Sigmoid colon (tissue), 7 donors: ENCODE results near the gene CMTM7. TPM values are rescaled to one million over a fixed set of nuclear protein-coding genes. Genes with fewer than 3 reads are reported as not detected.
A peak's percentile ranks its signal among the peaks of the same experiment; 100 is the strongest.

Experiments
- DNase-seq: peaks from one replicate; pipeline ENCODE4 v3.0.0-alpha.2; 2019
- H3K27ac ChIP-seq, 4 donors: fragments of 200-600 bp; sonication (generic); one replicate each; pipeline ENCODE4 v1.5.1; 2016 to 2019; ENCODE audit warnings: mild to moderate bottlenecking in 1 of 4
- H3K27me3 ChIP-seq, 3 donors: fragments of 200-600 bp; sonication (generic); one replicate each; pipeline ENCODE4 v1.5.1; 2019; ENCODE audit warnings: mild to moderate bottlenecking in 1 of 3
- H3K36me3 ChIP-seq, 4 donors: fragments of 200-600 bp; sonication (generic); one replicate each; pipeline ENCODE4 v1.5.1; 2016 to 2019
- H3K4me1 ChIP-seq, 4 donors: fragments of 200-600 bp; sonication (generic); one replicate each; pipeline ENCODE4 v1.5.1; 2017 to 2019
- H3K4me3 ChIP-seq, 4 donors: fragments of 200-600 bp; sonication (generic); one replicate each; pipeline ENCODE4 v1.5.1; 2017 to 2019; ENCODE audit warnings: mild to moderate bottlenecking in 2 of 4, moderate library complexity in 1 of 4
- H3K9me3 ChIP-seq, 4 donors: fragments of 200-600 bp in 3 of 4; sonication (generic) in 3 of 4; one replicate each; pipeline versions ENCODE4 v1.5.1 to v1.6.1; 2013 to 2019
- CTCF ChIP-seq, 4 experiments: fragments of 450-650 bp in 3 of 4; fragments of 200-600 bp in 1 of 4; IDR thresholded peaks; one replicate each; pipeline ENCODE4 v1.5.1; 2016 to 2019; ENCODE audit warnings: antibody characterized with exemption in 4 of 4, mild to moderate bottlenecking in 3 of 4, moderate library complexity in 2 of 4
- EP300 ChIP-seq, 4 donors: sonication (generic); formaldehyde crosslinking; IDR thresholded peaks; one replicate each; pipeline ENCODE4 v1.6.1; 2017; ENCODE audit warnings: antibody characterized with exemption in 4 of 4
- POLR2A ChIP-seq, 2 donors: fragments of 450-650 bp; IDR thresholded peaks; one replicate each; pipeline ENCODE4 v1.6.1; 2016; ENCODE audit warnings: antibody characterized with exemption in 2 of 2, mild to moderate bottlenecking in 2 of 2, moderate library complexity in 2 of 2
- POLR2AphosphoS5 ChIP-seq, 4 donors: sonication (generic); formaldehyde crosslinking; IDR thresholded peaks; one replicate each; pipeline ENCODE4 v1.6.1; 2017; ENCODE audit warnings: antibody characterized with exemption in 4 of 4
- WGBS, 2 donors: extraction: QIAGEN DNeasy Blood & Tissue Kit; methylation state at CpG; one replicate each; pipeline ENCODE4 v1.1.7; 2013; 5-methylcytosine and 5-hydroxymethylcytosine counted together
- intact Hi-C: fragments of 100-400 bp; cut with DNase I; formaldehyde crosslinking; loops from one replicate; pipeline ENCODE4 v1.15.1; 2023
- polyA plus RNA-seq, 3 donors: library from polyadenylated mRNA; stranded (reverse); fragments of 200-250 nt; gene quantifications; one replicate each; pipeline ENCODE4 v1.2.3, GENCODE V29; 2013
- total RNA-seq, 4 donors: library from RNA; depleted of rRNA; stranded (reverse); fragments of >200 nt; gene quantifications; one replicate each; pipeline ENCODE4 v1.1.0, GENCODE V29; 2016
- donor health status: healthy with polysubstance abuse.
- donor health status: Bipolar disorder and iron deficiency.
- donor health status: healthy.

Gene CMTM7
- total and polyA plus RNA-seq, 7 donors: 3.6 to 13.3 (median 7.2) TPM

GRCh38 chr3:32440611-32441350 lies 49.1 kb downstream of the CMTM7 start:
- intact Hi-C loops: no loop called here
- 85 to 92% methylated on average over 10 of the region's 10 CpGs for WGBS, 2 donors
- peaks cover 0 to 3% (median 0%) of the 10 kb centered on the region in 4 donors for H3K9me3 ChIP-seq
- H3K4me3 ChIP-seq: no peak overlapping the region
- DNase-seq: no peak
- H3K36me3 ChIP-seq: no peaks in the 10 kb centered on the region
- no peak overlapping the region for H3K27ac ChIP-seq
- H3K27me3 ChIP-seq: no peaks in the 10 kb centered on the region
- TF ChIP-seq POLR2AphosphoS5 (IDR thresholded peaks at IDR 0.05): no peak
- no peak for TF ChIP-seq POLR2A (IDR thresholded peaks at IDR 0.05)
- no peak for TF ChIP-seq EP300 (IDR thresholded peaks at IDR 0.05)
- no peak for TF ChIP-seq CTCF (IDR thresholded peaks at IDR 0.05)
- peaks cover 0 to 9% (median 4%) of the 10 kb centered on the region in 4 donors for H3K4me1 ChIP-seq

- peaks cover 0 to 3% (median 0%) of the 10 kb centered on the region in 4 donors for H3K9me3 ChIP-seq
- no peak for DNase-seq
- intact Hi-C loops: no loop called here
Observed at GRCh38 chr3:32442766-32443165, 51.1 kb downstream of the CMTM7 start.

GRCh38 chr3:32443478-32443877 lies 51.8 kb downstream of the CMTM7 start:
- no peak overlapping the region for H3K27ac ChIP-seq
- no peaks in the 10 kb centered on the region for H3K36me3 ChIP-seq
- peaks cover 0 to 3% (median 0%) of the 10 kb centered on the region in 4 donors for H3K9me3 ChIP-seq
- TF ChIP-seq CTCF (IDR thresholded peaks at IDR 0.05) (no peak), EP300 (IDR thresholded peaks at IDR 0.05) (no peak), POLR2A (IDR thresholded peaks at IDR 0.05) (no peak), POLR2AphosphoS5 (IDR thresholded peaks at IDR 0.05) (no peak)
- intact Hi-C loops: no loop called here
- 39 to 69% methylated on average over 1 of the region's 1 CpG for WGBS, 2 donors
- no peak for DNase-seq
- no peaks in the 10 kb centered on the region for H3K4me1 ChIP-seq
- no peak overlapping the region for H3K4me3 ChIP-seq
- no peaks in the 10 kb centered on the region for H3K27me3 ChIP-seq

More at GRCh38 chr3:32442766-32443165, 51.1 kb downstream of the CMTM7 start:
- Histone ChIP-seq H3K4me1 (no peaks in the 10 kb centered on the region), H3K4me3 (no peak overlapping the region), H3K27me3 (no peaks in the 10 kb centered on the region), H3K27ac (no peak overlapping the region), H3K36me3 (no peaks in the 10 kb centered on the region)
- no peak for TF ChIP-seq EP300 (IDR thresholded peaks at IDR 0.05)
- WGBS, 2 donors: 94 to 97% methylated on average over 3 of the region's 3 CpGs

DNA sequence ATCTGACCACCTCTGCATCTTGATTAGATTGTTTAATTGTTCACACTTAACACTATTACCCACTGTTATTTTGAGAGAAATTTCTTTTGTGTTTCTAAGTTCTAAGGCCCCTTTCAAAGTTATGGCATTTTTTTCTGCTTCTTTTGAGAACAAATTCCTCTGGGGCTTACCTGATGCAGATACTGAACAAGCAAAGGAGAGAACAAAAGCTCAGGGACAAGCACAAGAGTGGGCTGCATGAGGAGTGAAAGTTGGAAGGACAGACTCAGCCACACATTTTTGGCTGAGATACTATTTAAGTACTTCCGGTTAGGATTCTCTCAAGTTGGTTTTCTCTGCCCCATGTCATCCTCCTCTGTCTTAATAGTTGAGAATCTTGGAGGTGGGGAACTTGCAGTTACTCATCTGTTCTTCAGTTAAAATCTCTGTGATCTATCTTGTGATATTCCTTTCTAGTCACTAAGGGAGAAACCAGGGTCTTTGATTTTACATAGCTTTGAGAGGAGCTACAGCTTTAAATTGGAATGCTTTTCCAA lies 56.3 kb downstream of the CMTM7 start:
- H3K4me1 ChIP-seq: no peaks in the 10 kb centered on the region
- TF ChIP-seq CTCF (IDR thresholded peaks at IDR 0.05): no peak
- TF ChIP-seq EP300 (IDR thresholded peaks at IDR 0.05): no peak
- TF ChIP-seq POLR2A (IDR thresholded peaks at IDR 0.05): no peak
- TF ChIP-seq POLR2AphosphoS5 (IDR thresholded peaks at IDR 0.05): no peak
- peaks cover 0 to 3% (median 0%) of the 10 kb centered on the region in 4 donors for H3K9me3 ChIP-seq
- no peaks in the 10 kb centered on the region for H3K36me3 ChIP-seq
- H3K4me3 ChIP-seq: no peak overlapping the region
- no peaks in the 10 kb centered on the region for H3K27me3 ChIP-seq
- DNase-seq: no peak
- intact Hi-C loops: no loop called here
- H3K27ac ChIP-seq: no peak overlapping the region
- 84 to 94% methylated on average over 1 of the region's 1 CpG for WGBS, 2 donors

GRCh38 chr3:32448686-32449474 lies 57.2 kb downstream of the CMTM7 start:
- 89 to 91% methylated on average over 14 of the region's 14 CpGs for WGBS, 2 donors
- Histone ChIP-seq H3K27me3 (no peaks in the 10 kb centered on the region), H3K4me1 (no peaks in the 10 kb centered on the region), H3K4me3 (no peak overlapping the region), H3K27ac (no peak overlapping the region), H3K9me3 (peaks cover 0 to 3% (median 0%) of the 10 kb centered on the region in 4 donors), H3K36me3 (no peaks in the 10 kb centered on the region)
- intact Hi-C loops: no loop called here
- DNase-seq: peak; percentile 58
- TF ChIP-seq CTCF (IDR thresholded peaks at IDR 0.05): no peak
